Measurements from ENCODE around the gene KCNJ10.

Gene KCNJ10

GRCh38 chr1:160094291-160094625, 24.3 kb upstream of the KCNJ10 start:
- Histone ChIP-seq H3K4me3 (ENCODE audit: low read length) (no peak overlapping the region), H3K79me2 (ENCODE audit: low read length) (peaks cover 23% of the 10 kb centered on the region), H4K20me1 (ENCODE audit: insufficient read depth, low read length) (no peaks in the 10 kb centered on the region)

GRCh38 chr1:160093624-160094290, 23.8 kb upstream of the KCNJ10 start:
- Histone ChIP-seq H3K4me1 (ENCODE audit: low read length) (peaks cover 13% of the 10 kb centered on the region), H3K36me3 (replicated peaks; ENCODE audit: insufficient read depth, low read length) (no peaks in the 10 kb centered on the region), H4K20me1 (ENCODE audit: insufficient read depth, low read length) (no peaks in the 10 kb centered on the region), H3K4me3 (ENCODE audit: low read length) (no peak overlapping the region), H3K27ac (ENCODE audit: low read length) (no peak overlapping the region), H3K9me3 (replicated peaks; ENCODE audit: insufficient read depth, low read length) (no peaks in the 10 kb centered on the region), H3K4me2 (ENCODE audit: low read depth, low read length) (no peak overlapping the region), H3K9me2 (replicated peaks; ENCODE audit: insufficient read depth, low read length) (no peaks in the 10 kb centered on the region), H3K79me2 (ENCODE audit: low read length) (peaks cover 23% of the 10 kb centered on the region), H3K9ac (ENCODE audit: low read length) (no peak overlapping the region), H3K27me3 (replicated peaks; ENCODE audit: insufficient read depth, low read length) (no peaks in the 10 kb centered on the region), H2AFZ (ENCODE audit: low read length) (no peak overlapping the region), H3F3A (ENCODE audit: insufficient read depth, low read length) (no peaks in the 10 kb centered on the region)
- DNase-seq = no peak
- TF ChIP-seq EZH2 (optimal IDR thresholded peaks at IDR 0.05; ENCODE audit: low read depth, low read length) (no peak), EZH2phosphoT487 (IDR thresholded peaks at IDR 0.05; ENCODE audit: low read length) (no peak), CTCF (IDR thresholded peaks at IDR 0.05; ENCODE audit: low read length) (no peak)

More at GRCh38 chr1:160094291-160094625, 24.3 kb upstream of the KCNJ10 start:
- Histone ChIP-seq H3K27me3 (replicated peaks; ENCODE audit: insufficient read depth, low read length) (no peaks in the 10 kb centered on the region), H3K4me2 (ENCODE audit: low read depth, low read length) (no peak overlapping the region), H3K36me3 (replicated peaks; ENCODE audit: insufficient read depth, low read length) (no peaks in the 10 kb centered on the region), H3F3A (ENCODE audit: insufficient read depth, low read length) (peaks cover 3% of the 10 kb centered on the region; the same call in 1 of the 2 replicates), H3K9ac (ENCODE audit: low read length) (no peak overlapping the region), H3K9me2 (replicated peaks; ENCODE audit: insufficient read depth, low read length) (no peaks in the 10 kb centered on the region), H3K27ac (ENCODE audit: low read length) (no peak overlapping the region), H2AFZ (ENCODE audit: low read length) (no peak overlapping the region), H3K4me1 (ENCODE audit: low read length) (peaks cover 15% of the 10 kb centered on the region), H3K9me3 (replicated peaks; ENCODE audit: insufficient read depth, low read length) (no peaks in the 10 kb centered on the region)
- TF ChIP-seq CTCF (IDR thresholded peaks at IDR 0.05; ENCODE audit: low read length) (no peak), EZH2 (optimal IDR thresholded peaks at IDR 0.05; ENCODE audit: low read depth, low read length) (no peak), EZH2phosphoT487 (IDR thresholded peaks at IDR 0.05; ENCODE audit: low read length) (no peak)
- DNase-seq = no peak

GRCh38 chr1:160093069-160093395, 23.1 kb upstream of the KCNJ10 start:
- no peaks in the 10 kb centered on the region for H3K36me3 ChIP-seq (replicated peaks; ENCODE audit: insufficient read depth, low read length)

More at GRCh38 chr1:160093069-160093395, 23.1 kb upstream of the KCNJ10 start:
- Histone ChIP-seq H3K79me2 (ENCODE audit: low read length) (peaks cover 21% of the 10 kb centered on the region), H3K4me2 (ENCODE audit: low read depth, low read length) (no peak overlapping the region), H3K9me3 (replicated peaks; ENCODE audit: insufficient read depth, low read length) (no peaks in the 10 kb centered on the region), H2AFZ (ENCODE audit: low read length) (no peak overlapping the region), H3K27ac (ENCODE audit: low read length) (no peak overlapping the region), H3F3A (ENCODE audit: insufficient read depth, low read length) (no peaks in the 10 kb centered on the region), H3K4me3 (ENCODE audit: low read length) (no peak overlapping the region), H3K4me1 (ENCODE audit: low read length) (peaks cover 13% of the 10 kb centered on the region), H3K9ac (ENCODE audit: low read length) (no peak overlapping the region), H3K9me2 (replicated peaks; ENCODE audit: insufficient read depth, low read length) (no peaks in the 10 kb centered on the region), H4K20me1 (ENCODE audit: insufficient read depth, low read length) (no peaks in the 10 kb centered on the region), H3K27me3 (replicated peaks; ENCODE audit: insufficient read depth, low read length) (no peaks in the 10 kb centered on the region)
- TF ChIP-seq CTCF (IDR thresholded peaks at IDR 0.05; ENCODE audit: low read length) = no peak
- no peak for TF ChIP-seq EZH2phosphoT487 (IDR thresholded peaks at IDR 0.05; ENCODE audit: low read length)
- TF ChIP-seq EZH2 (optimal IDR thresholded peaks at IDR 0.05; ENCODE audit: low read depth, low read length) = no peak
- no peak for DNase-seq

Measured in MM.1S (cell line).